BLaER1 (cell line): ENCODE measurements around the gene HCFC1.
"Not testable (repeated sequence)": the region's sequence is repeated elsewhere in the genome, so short reads cannot be mapped to it uniquely, and the experiment has no call there.

Experiments used
- H3K27ac ChIP-seq: shearing (Covaris generic); formaldehyde crosslinking; 2 replicates; pipeline ENCODE4 v1.8.1; 2022
- H3K27me3 ChIP-seq: shearing (Covaris generic); formaldehyde crosslinking; 2 replicates; pipeline ENCODE4 v1.8.1; 2022
- H3K36me3 ChIP-seq: shearing (Covaris generic); formaldehyde crosslinking; 2 replicates; pipeline ENCODE4 v1.8.1; 2022
- H3K4me1 ChIP-seq: shearing (Covaris generic); formaldehyde crosslinking; 2 replicates; pipeline ENCODE4 v1.8.1; 2022
- H3K4me2 ChIP-seq: shearing (Covaris generic); formaldehyde crosslinking; 2 replicates; pipeline ENCODE4 v1.8.1; 2022
- H3K4me3 ChIP-seq: shearing (Covaris generic); formaldehyde crosslinking; 2 replicates; pipeline ENCODE4 v1.8.1; 2022
- H3K9ac ChIP-seq: shearing (Covaris generic); formaldehyde crosslinking; 2 replicates; pipeline ENCODE4 v1.8.1; 2022
- H3K9me3 ChIP-seq: shearing (Covaris generic); formaldehyde crosslinking; 2 replicates; pipeline ENCODE4 v1.8.1; 2022
- H4K20me1 ChIP-seq: shearing (Covaris generic); formaldehyde crosslinking; 2 replicates; pipeline ENCODE4 v1.8.1; 2022
- Cebpa-rat ChIP-seq: shearing (Covaris generic); IDR thresholded peaks from 2 replicates; pipeline ENCODE4 v1.8.1; 2022

HCFC1 gene

DNA sequence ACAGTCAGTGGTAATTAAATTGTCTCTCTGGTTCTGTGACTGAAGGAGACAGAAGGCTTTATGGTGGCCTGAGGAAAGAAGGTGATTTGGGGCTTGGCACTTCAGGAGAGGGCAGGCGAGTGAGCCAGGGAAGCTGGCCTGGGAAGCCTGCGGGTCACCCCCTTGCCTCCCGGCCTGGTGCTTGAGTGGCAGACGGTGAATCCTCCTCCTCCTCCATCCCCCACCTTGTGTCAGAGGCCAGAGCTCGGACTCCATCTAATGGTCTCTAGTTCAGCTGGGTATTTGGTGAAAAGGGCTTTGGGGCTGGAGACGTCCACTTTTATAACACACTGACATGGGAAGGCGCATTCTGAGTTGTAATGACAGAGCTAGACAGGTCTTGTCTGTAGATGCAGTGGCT, 9.6 kb upstream of the HCFC1 start:
- Histone ChIP-seq H3K27me3 (peaks cover 91% of the 10 kb centered on the region), H3K4me3 (peak overlapping the region; percentile 31), H3K4me1 (peaks cover 61% of the 10 kb centered on the region)

DNA sequence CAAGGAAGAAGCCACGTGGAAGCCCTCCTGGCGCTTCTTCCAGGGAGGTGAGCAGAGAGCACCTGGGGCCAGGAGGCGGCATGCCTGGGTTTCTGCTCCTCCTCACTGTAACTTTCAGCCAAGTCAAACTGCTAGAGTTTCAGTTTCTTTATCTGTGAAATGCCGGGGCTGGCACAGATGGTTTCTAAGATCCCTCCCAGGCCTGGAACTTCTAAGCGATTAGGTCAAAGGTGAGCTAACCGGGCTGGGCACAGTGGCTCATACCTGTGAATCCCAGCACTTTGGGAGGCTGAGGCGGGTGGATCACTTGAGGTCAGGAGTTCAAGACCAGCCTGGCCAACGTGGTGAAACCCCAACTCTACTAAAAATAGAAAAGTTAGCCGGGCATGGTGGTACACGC, 8.8 kb upstream of the HCFC1 start:
- Histone ChIP-seq H4K20me1 (peaks cover 85% of the 10 kb centered on the region), H3K4me1 (peaks cover 60% of the 10 kb centered on the region), H3K9ac (peak overlapping the region; percentile 79; the same call in 1 of the 2 replicates), H3K4me2 (peak overlapping the region; percentile 80), H3K27ac (peak overlapping the region; percentile 94), H3K27me3 (peaks cover 91% of the 10 kb centered on the region)
- not testable (repeated sequence) for H3K36me3 ChIP-seq, H3K9me3 ChIP-seq, H3K4me3 ChIP-seq

More for the DNA sequence above, 9.6 kb upstream of the HCFC1 start:
- no peaks in the 10 kb centered on the region for H3K36me3 ChIP-seq
- H3K9me3 ChIP-seq = no peaks in the 10 kb centered on the region
- peaks cover 79% of the 10 kb centered on the region for H4K20me1 ChIP-seq
- H3K27ac ChIP-seq = peak overlapping the region; percentile 94
- H3K4me2 ChIP-seq = peak overlapping the region; percentile 80
- TF ChIP-seq Cebpa-rat = no peak
- H3K9ac ChIP-seq = peak overlapping the region; percentile 79

DNA sequence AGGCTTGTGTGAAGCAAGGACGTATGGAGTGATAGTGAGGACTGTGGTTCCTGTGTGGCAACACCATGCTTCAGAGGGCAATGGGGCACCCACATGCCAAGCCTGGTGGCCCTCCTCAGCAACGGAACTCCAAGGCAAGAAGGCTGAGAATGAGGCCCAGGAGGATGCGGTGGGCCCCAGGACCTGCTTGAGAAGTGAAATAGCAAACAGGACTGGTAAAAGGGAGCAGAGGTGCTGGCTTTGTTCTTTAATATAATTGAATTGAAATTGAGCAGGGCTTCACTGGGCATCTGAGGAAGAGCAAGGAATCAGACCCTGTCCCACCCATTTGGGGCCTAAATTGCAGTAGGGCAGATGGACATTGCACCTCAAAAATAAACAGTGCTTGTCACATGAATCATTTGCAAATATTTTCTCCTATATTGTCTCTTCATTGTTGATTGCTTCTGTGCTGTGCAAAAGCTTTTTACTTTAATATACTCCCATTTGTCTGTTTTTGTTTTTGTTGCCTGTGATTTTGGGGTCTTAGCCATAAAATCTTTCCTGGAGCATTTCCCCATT, 3.2 kb upstream of the HCFC1 start:
- peak overlapping the region; percentile 99; the same call in 1 of the 2 replicates for H3K9ac ChIP-seq
- H3K4me3 ChIP-seq = no peak overlapping the region
- no peak for TF ChIP-seq Cebpa-rat
- H3K27me3 ChIP-seq = peaks cover 68% of the 10 kb centered on the region
- H3K4me1 ChIP-seq = peaks cover 40% of the 10 kb centered on the region
- H3K36me3 ChIP-seq = no peaks in the 10 kb centered on the region
- H3K27ac ChIP-seq = peak overlapping the region; percentile 100
- no peaks in the 10 kb centered on the region for H3K9me3 ChIP-seq
- peak overlapping the region; percentile 93 for H3K4me2 ChIP-seq
- H4K20me1 ChIP-seq = peaks cover 84% of the 10 kb centered on the region

DNA sequence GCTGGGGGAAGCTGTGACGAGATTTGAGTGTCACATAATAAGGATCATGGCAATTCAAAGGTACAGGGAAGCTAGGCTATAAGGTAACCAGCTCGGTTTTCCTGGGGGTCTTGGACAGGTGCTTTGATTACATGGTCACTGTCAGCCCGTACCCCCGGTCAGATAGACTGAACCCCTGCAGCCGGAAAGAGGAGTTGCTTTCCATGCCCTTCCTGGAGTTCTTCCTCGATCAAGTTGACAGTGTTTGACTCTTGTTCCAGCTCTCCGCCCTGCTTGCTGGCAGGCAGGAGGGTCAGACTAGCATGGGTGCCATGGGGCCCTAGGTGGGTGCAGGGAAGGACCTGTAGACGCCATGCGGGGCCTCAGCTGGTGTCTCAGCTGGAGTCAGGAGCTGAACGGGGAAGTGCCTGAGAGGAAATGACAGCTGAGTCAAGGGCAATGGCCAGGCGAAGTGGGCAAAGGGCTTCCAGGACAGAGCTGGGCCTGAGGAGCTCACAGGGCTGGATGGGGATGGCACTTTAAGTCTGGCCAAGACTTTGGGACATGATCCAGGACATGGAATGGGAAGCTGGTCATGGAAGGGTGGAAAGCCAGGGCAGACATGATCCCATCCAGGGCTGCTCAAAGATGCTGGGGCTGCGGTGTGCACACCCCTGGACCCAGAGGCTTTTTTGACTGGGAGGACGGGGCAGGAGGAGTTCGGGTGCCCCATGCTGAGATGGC, 2.5 kb upstream of the HCFC1 start:
- Histone ChIP-seq H3K36me3 (no peaks in the 10 kb centered on the region), H3K27me3 (peaks cover 70% of the 10 kb centered on the region), H3K4me1 (peaks cover 46% of the 10 kb centered on the region), H3K9me3 (no peaks in the 10 kb centered on the region), H3K4me3 (peak overlapping the region; percentile 95), H3K4me2 (peak overlapping the region; percentile 93), H3K9ac (peak overlapping the region; percentile 99), H4K20me1 (peaks cover 86% of the 10 kb centered on the region), H3K27ac (peak overlapping the region; percentile 100)
- TF ChIP-seq Cebpa-rat = no peak

DNA sequence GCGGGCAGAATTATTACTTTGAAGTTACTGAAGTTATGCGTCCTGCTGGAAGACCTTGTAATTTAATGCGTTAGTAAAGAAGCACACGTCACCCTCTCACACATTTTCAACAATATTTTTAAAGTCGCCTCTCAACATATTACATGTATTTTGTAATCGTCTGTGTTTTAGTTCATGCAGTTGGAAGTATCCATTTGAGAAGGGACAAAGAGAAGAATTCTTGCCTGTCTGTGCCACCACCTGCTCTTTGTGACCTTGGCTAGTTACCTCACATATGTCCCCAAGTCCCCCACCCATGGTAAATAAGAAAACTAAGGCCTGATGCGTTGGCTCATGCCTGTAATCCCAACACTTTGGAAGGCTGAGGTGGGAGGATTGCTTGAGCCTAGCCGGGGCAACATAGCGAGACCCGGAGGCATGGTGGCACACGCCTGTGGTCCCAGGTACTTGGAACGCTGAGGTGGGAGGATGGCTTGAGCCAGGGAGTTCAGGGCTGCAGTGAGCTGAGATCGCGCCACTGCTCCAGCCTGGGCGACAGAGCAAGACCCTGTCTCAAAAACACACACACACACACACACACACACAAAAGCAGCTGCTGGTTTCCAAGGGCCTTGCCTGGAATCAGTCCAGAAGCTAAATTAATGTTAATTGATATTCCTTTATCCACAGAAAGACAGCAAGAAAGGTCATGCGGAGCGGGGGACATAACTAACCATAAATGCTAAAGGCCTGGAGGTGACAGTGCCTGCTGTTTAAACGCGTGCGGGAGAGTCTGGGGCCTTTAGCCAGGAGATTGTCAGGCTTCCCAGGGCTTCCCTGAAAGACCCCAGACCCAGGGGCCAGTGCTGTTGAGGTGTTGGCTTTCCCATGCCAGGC, 1.7 kb upstream of the HCFC1 start:
- Histone ChIP-seq H4K20me1 (peaks cover 89% of the 10 kb centered on the region), H3K27ac (peak overlapping the region; percentile 100)

DNA sequence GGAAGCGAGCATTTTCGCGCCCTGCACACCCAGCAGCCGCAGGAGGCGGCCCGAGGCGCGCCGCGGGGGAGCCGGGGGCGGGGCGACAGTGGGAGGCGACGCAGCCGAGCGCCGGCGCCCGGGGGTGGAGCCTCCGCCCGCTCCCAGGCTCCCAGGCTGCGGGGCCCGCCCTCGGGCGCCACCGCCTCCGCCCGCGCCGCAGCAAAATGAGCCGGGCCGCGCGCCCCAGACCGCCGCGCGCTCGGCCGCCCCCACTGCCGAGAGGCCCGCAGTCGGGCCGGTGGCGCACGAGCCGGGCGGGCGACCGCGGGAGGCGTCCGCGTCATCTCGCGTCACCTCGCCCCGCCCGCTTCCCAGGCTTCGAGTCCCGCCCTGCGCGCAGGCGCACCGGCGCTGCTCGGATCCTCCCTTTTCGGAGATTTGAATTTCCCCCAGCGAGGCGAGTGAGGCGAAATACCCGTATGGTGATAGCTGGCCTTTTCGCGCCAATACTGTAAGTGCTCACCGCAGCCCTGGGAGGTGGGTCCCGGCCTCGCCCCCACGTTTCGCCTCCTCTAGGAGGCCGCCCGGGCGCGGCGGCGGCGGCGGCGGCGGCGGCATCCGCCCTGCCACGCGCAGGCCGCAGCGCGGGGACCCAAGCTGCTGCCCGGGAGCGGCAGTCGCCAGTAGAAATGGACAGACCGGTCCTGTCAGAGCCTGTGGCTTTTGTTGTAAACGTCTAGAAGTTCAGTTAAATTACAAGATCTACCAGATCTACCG, 929 bp upstream of the HCFC1 start, which contains the start of gene TMEM187:
Gene TMEM187 (plus strand): TSS at position 387 of the 759 bp plus-strand sequence. CDS start 9,309 bp downstream, outside the sequence.
- no peaks in the 10 kb centered on the region for H3K9me3 ChIP-seq
- peak within 1 kb of the TSS; percentile 93 for H3K4me2 ChIP-seq
- H3K36me3 ChIP-seq = no peaks in the 10 kb centered on the region
- peak within 1 kb of the TSS; percentile 95 for H3K4me3 ChIP-seq
- no peak for TF ChIP-seq Cebpa-rat
- H4K20me1 ChIP-seq = peaks cover 89% of the 10 kb centered on the region
- H3K27me3 ChIP-seq = peaks cover 71% of the 10 kb centered on the region
- H3K4me1 ChIP-seq = peaks cover 54% of the 10 kb centered on the region
- peak within 1 kb of the TSS; percentile 100 for H3K27ac ChIP-seq
- peak within 1 kb of the TSS; percentile 99 for H3K9ac ChIP-seq

More for the DNA sequence above, 1.7 kb upstream of the HCFC1 start:
- no peak for TF ChIP-seq Cebpa-rat
- H3K36me3 ChIP-seq = no peaks in the 10 kb centered on the region
- H3K9me3 ChIP-seq = no peaks in the 10 kb centered on the region
- peak overlapping the region; percentile 99 for H3K9ac ChIP-seq
- H3K27me3 ChIP-seq = peaks cover 71% of the 10 kb centered on the region
- peak overlapping the region; percentile 95 for H3K4me3 ChIP-seq
- H3K4me2 ChIP-seq = peak overlapping the region; percentile 93
- H3K4me1 ChIP-seq = peaks cover 53% of the 10 kb centered on the region

DNA sequence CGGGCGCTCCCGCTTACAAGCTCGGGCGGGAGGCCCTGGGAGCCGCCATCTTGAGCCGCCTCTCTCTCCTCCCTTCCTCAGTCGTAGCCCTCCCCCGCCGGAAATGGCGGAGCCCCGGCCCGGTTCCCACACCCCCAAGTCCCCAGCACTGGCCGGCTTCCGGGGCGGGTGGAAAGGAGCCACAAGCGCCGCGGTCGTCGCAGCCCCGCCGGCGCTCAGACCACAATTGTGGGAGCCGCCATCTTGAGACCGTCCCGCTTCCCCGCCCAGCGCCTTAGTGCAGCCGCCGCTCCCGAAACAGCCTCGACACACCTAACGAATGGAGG, 531 bp downstream of the HCFC1 start:
- Histone ChIP-seq H3K27ac (peak overlapping the region; percentile 100), H3K27me3 (peaks cover 71% of the 10 kb centered on the region), H3K4me1 (peaks cover 68% of the 10 kb centered on the region), H3K4me3 (peak overlapping the region; percentile 95), H3K4me2 (peak overlapping the region; percentile 93), H3K36me3 (no peaks in the 10 kb centered on the region), H3K9me3 (no peaks in the 10 kb centered on the region), H3K9ac (peak overlapping the region; percentile 99), H4K20me1 (peaks cover 89% of the 10 kb centered on the region)
- no peak for TF ChIP-seq Cebpa-rat

DNA sequence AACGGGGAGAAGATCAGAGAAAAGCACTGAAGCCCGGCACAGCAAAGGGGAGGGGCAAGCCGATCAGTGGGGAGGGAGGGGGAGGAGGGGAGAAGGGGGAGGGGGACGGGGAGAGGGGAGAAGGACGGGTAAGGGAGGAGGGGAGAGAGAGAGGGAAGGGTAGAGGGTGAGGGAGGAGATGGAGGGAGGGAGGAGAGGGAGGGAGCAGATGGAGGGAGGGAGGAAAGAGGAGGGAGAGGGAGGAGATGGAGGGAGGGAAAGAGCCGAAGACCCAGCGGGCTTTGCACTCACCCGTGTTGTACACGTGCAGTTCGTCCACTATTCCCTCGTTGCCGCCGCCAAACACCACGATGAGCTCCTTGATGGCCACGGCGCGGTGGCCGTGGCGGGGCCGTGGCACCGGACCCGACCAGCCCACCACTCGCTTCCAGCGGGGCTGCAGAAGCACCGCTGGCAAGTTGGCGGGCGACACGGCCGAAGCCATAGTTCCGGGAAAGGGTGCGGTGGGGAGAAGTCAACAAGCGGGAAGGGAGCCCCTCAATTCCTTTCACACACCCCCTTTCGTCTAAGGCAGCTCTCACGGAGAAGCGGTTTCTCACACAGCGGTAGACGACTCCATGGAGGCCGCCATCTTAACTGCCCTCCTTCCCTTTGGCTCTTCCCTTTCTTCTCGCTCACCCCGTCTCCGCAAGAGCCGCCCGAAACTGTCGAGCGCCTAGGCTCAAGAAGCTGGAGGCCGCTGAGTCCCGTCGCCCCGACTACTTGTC, 1.1 kb downstream of the HCFC1 start:
- H4K20me1 ChIP-seq = peaks cover 89% of the 10 kb centered on the region
- no peaks in the 10 kb centered on the region for H3K9me3 ChIP-seq
- peaks cover 71% of the 10 kb centered on the region for H3K27me3 ChIP-seq
- H3K4me1 ChIP-seq = peaks cover 71% of the 10 kb centered on the region
- peak overlapping the region; percentile 93 for H3K4me2 ChIP-seq
- peak overlapping the region; percentile 99 for H3K9ac ChIP-seq
- TF ChIP-seq Cebpa-rat = no peak
- peak overlapping the region; percentile 95 for H3K4me3 ChIP-seq
- H3K27ac ChIP-seq = peak overlapping the region; percentile 100
- no peaks in the 10 kb centered on the region for H3K36me3 ChIP-seq

DNA sequence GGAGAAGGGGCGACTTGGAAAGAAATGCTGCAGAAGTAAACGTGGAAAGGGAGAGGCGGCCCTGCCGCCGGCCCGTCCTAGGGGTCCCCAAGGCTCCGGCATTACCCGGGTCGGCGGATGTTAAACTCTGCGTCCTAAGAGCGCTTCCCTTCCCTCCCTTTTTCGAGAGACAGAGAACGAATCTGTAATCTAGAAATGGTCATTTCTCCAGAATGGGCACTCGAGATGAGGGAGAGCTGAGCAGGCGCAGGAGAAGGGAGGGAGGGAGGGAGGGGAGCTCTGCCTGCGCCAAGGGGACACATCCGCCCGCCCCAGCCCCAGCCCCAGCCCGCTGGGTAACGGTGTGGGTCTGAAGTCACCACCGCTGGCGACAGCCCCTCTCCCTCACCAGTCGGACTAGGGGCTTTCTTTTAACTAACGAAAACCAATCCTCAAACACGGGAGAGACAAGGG, 1.7 kb downstream of the HCFC1 start:
- Histone ChIP-seq H3K27ac (peak overlapping the region; percentile 92), H3K9ac (peak overlapping the region; percentile 93), H3K4me2 (peak overlapping the region; percentile 93)

More for the DNA sequence above, 1.7 kb downstream of the HCFC1 start:
- H3K9me3 ChIP-seq = no peaks in the 10 kb centered on the region
- H3K4me3 ChIP-seq = peak overlapping the region; percentile 95
- H3K4me1 ChIP-seq = peaks cover 71% of the 10 kb centered on the region
- H4K20me1 ChIP-seq = peaks cover 89% of the 10 kb centered on the region
- H3K27me3 ChIP-seq = peaks cover 71% of the 10 kb centered on the region
- no peak for TF ChIP-seq Cebpa-rat
- 0 out of 2 replicates have a peak, but pooled peaks cover 2% of the 10 kb centered on the region for H3K36me3 ChIP-seq
